Psoas muscle (tissue), 8 donors: ENCODE data around the gene SLU7. TPM values are rescaled to one million over a fixed set of nuclear protein-coding genes. Genes with fewer than 3 reads are reported as not detected.

Experiments used
- ATAC-seq, 4 donors: fragments of 200-7000 bp; cut with Tn5 transposase; one replicate each; pipeline ENCODE4 v1.9.1; 2020; ENCODE audit warnings: moderate library complexity in 3 of 4, mild to moderate bottlenecking in 2 of 4
- DNase-seq, 2 donors: peaks; one replicate each; pipeline ENCODE4 v3.0.0-alpha.2; 2020
- H3K27ac ChIP-seq: fragments of 200-600 bp; one replicate; pipeline ENCODE4 v1.8.0; 2022
- H3K27me3 ChIP-seq, 3 donors: fragments of 200-600 bp in 1 of 3; one replicate each; pipeline versions ENCODE4 v1.6.1 to v1.8.0; 2013 to 2022; ENCODE audit warnings: low read length in 2 of 3, mild to moderate bottlenecking in 2 of 3, moderate library complexity in 1 of 3; ENCODE audit not compliant: insufficient read depth in 3 of 3
- H3K36me3 ChIP-seq, 2 donors: fragments of 200-600 bp in 1 of 2; one replicate each; pipeline versions ENCODE4 v1.6.1 to v1.8.0; 2013 to 2022; ENCODE audit warnings: low read depth in 1 of 2, mild to moderate bottlenecking in 1 of 2, moderate library complexity in 1 of 2; ENCODE audit not compliant: insufficient read depth in 1 of 2
- H3K4me1 ChIP-seq: fragments of 200-600 bp; one replicate; pipeline ENCODE4 v1.8.0; 2022
- H3K4me3 ChIP-seq: fragments of 200-600 bp; one replicate; pipeline ENCODE4 v1.8.0; 2022; ENCODE audit warnings: mild to moderate bottlenecking
- H3K9me3 ChIP-seq: fragments of 200-600 bp; one replicate; pipeline ENCODE4 v1.8.0; 2022
- WGBS, 3 donors: extraction: QIAGEN DNeasy Blood & Tissue Kit; methylation state at CpG; one replicate each; pipeline versions ENCODE4 v1.1.6 to v1.1.7; 2013; 5-methylcytosine and 5-hydroxymethylcytosine counted together
- intact Hi-C, 2 donors: fragments of 100-400 bp; cut with DNase I; formaldehyde crosslinking; loops; one replicate each; pipeline versions ENCODE4 v1.11.0 to v1.14.2; 2022
- polyA plus RNA-seq, 3 donors: library from polyadenylated mRNA; stranded (reverse); fragments of 200-250 nt; gene quantifications; one replicate each; pipeline ENCODE4 v1.2.3, GENCODE V29; 2013
- total RNA-seq, 4 donors: library from RNA; stranded (reverse); fragmentation: NEBNext Ultra II Directional in 2 of 4; extraction: Animal tissue kit (Norgen Biotek cat#: 25700) in 2 of 4; gene quantifications; one replicate each; pipeline versions ENCODE4 v1.2.1 to v1.2.4, GENCODE V29; 2021 to 2023
- TF ChIP-seq, protein P1 (sequence below): fragments of 200-600 bp; IDR thresholded peaks from one replicate; pipeline ENCODE4 v1.8.0; 2022; ENCODE audit warnings: antibody characterized with exemption
- donor health status: healthy with polysubstance abuse.
- donor health status: DM: no; HTN: no; CAD: no; lungs with moderate emphysema.
- donor health status: Bipolar disorder and iron deficiency.
- donor health status: healthy.
- donor health status: DM: yes; HTN: yes; CAD: no.
- donor health status: DM: no; HTN: no; CAD: no.
- donor health status: DM: no; HTN: no; CAD: no.
- donor health status: DM: yes; HTN: yes; CAD: no.

SLU7 gene
- total and polyA plus RNA-seq, 7 donors = 18.3 to 76.0 (median 55.8) TPM

DNA sequence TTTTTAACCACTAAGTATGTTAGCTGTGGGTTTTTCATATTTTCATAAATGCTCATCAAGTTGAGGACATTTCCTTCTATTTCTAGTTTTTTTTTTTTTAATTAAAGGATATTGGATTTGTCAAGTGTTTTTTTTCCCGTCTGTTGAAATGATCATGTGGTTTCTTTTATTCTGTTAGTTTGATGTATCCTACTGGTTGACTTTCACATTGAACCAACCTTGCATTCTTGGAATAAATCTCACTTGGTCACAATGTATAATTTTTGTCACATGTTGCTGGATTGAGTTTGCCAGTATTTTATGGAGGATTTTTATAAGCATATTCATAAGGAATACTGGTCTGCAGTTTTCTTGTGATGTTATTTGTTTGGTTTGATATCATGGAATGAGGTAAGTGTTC, 31.4 kb downstream of the SLU7 start:
- H3K27me3 ChIP-seq = no peaks in the 10 kb centered on the region
- WGBS, 3 donors = 91 to 100% (median 96%) methylated on average over 1 of the region's 1 CpG
- H3K4me3 ChIP-seq = no peak overlapping the region
- DNase-seq (no peak), ATAC-seq (no peak)
- TF ChIP-seq, protein P1, sequence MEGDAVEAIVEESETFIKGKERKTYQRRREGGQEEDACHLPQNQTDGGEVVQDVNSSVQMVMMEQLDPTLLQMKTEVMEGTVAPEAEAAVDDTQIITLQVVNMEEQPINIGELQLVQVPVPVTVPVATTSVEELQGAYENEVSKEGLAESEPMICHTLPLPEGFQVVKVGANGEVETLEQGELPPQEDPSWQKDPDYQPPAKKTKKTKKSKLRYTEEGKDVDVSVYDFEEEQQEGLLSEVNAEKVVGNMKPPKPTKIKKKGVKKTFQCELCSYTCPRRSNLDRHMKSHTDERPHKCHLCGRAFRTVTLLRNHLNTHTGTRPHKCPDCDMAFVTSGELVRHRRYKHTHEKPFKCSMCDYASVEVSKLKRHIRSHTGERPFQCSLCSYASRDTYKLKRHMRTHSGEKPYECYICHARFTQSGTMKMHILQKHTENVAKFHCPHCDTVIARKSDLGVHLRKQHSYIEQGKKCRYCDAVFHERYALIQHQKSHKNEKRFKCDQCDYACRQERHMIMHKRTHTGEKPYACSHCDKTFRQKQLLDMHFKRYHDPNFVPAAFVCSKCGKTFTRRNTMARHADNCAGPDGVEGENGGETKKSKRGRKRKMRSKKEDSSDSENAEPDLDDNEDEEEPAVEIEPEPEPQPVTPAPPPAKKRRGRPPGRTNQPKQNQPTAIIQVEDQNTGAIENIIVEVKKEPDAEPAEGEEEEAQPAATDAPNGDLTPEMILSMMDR = no peak
- no peaks in the 10 kb centered on the region for H3K36me3 ChIP-seq
- no peaks in the 10 kb centered on the region for H3K4me1 ChIP-seq
- H3K27ac ChIP-seq = no peak overlapping the region
- intact Hi-C loops = no loop called here
- H3K9me3 ChIP-seq = peaks cover 11% of the 10 kb centered on the region

- Histone ChIP-seq H3K27me3 (no peaks in the 10 kb centered on the region), H3K9me3 (peaks cover 11% of the 10 kb centered on the region), H3K27ac (no peak overlapping the region), H3K4me3 (no peak overlapping the region), H3K36me3 (no peaks in the 10 kb centered on the region), H3K4me1 (no peaks in the 10 kb centered on the region)
- TF ChIP-seq, protein P1 = no peak
- intact Hi-C loops = no loop called here
- DNase-seq = no peak
- no peak for ATAC-seq
Measured at GRCh38 chr5:160385496-160385895, 33.4 kb downstream of the SLU7 start.

GRCh38 chr5:160384681-160385080, 34.2 kb downstream of the SLU7 start:
- Histone ChIP-seq H3K27ac (no peak overlapping the region), H3K27me3 (no peaks in the 10 kb centered on the region), H3K36me3 (no peaks in the 10 kb centered on the region), H3K4me3 (no peak overlapping the region), H3K9me3 (peaks cover 11% of the 10 kb centered on the region), H3K4me1 (no peaks in the 10 kb centered on the region)
- no peak for DNase-seq
- TF ChIP-seq, protein P1 = no peak
- 96 to 100% (median 99%) methylated on average over 1 of the region's 1 CpG for whole genome bisulfite sequencing, 3 donors
- ATAC-seq = no peak
- intact Hi-C loops = no loop called here

DNA sequence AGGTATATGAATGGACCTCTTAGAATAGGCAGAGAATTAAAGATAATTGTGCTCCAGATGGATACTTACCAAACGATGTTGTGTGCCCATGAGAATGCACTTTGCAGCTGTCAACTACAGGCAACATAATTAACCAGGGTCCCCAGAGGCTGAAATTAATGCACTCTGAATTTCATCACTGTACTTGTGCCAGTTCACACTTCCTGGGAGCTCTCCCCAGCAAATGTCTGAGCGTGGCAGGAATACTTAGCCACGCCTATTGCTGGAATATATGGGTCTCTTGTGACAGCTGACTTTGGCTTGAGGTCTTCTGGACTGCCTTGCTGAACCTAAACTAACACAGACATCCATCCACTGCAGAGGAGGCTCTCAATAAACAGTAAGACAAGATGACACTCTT, 36.5 kb downstream of the SLU7 start:
- Histone ChIP-seq H3K27ac (no peak overlapping the region), H3K9me3 (peaks cover 5% of the 10 kb centered on the region), H3K4me3 (no peak overlapping the region), H3K27me3 (no peaks in the 10 kb centered on the region), H3K36me3 (no peaks in the 10 kb centered on the region), H3K4me1 (no peaks in the 10 kb centered on the region)
- TF ChIP-seq, protein P1 = no peak
- no peak for ATAC-seq
- WGBS, 3 donors = 20 to 29% (median 23%) methylated on average over 3 of the region's 3 CpGs
- intact Hi-C loops = no loop called here
- DNase-seq = no peak

- intact Hi-C loops = no loop called here
- Histone ChIP-seq H3K27me3 (no peaks in the 10 kb centered on the region), H3K4me3 (no peak overlapping the region), H3K27ac (no peak overlapping the region), H3K4me1 (no peaks in the 10 kb centered on the region), H3K36me3 (no peaks in the 10 kb centered on the region), H3K9me3 (no peaks in the 10 kb centered on the region)
- TF ChIP-seq, protein P1 = no peak
- DNase-seq = no peak
- 71 to 73% (median 73%) methylated on average over 2 of the region's 2 CpGs for WGBS, 3 donors
- ATAC-seq = no peak
Measured at GRCh38 chr5:160380041-160380440, 38.8 kb downstream of the SLU7 start.
